Endothelial cell (in vitro differentiated cells): ENCODE measurements around the gene PTPRN. TPM values are rescaled to one million over a fixed set of nuclear protein-coding genes. Genes with fewer than 3 reads are reported as not detected.

Experiments
- DNase-seq: peaks from one replicate; pipeline ENCODE4 v3.0.0; 2021; ENCODE audit warnings: low spot score
- H3K27ac Mint-ChIP-seq: one replicate; pipeline ENCODE4 v1.8.0; 2021; ENCODE audit warnings: mixed read lengths, inconsistent platforms; ENCODE audit not compliant: unreplicated experiment
- H3K27me3 Mint-ChIP-seq: one replicate; pipeline ENCODE4 v1.8.0; 2021; ENCODE audit warnings: mild to moderate bottlenecking, moderate library complexity, mixed read lengths, inconsistent platforms; ENCODE audit not compliant: unreplicated experiment
- H3K36me3 Mint-ChIP-seq: one replicate; pipeline ENCODE4 v1.8.0; 2021; ENCODE audit warnings: mild to moderate bottlenecking, low read depth, mixed read lengths, inconsistent platforms; ENCODE audit not compliant: unreplicated experiment
- H3K4me1 Mint-ChIP-seq: one replicate; pipeline ENCODE4 v1.8.0; 2021; ENCODE audit warnings: mild to moderate bottlenecking, mixed read lengths, inconsistent platforms; ENCODE audit not compliant: unreplicated experiment
- H3K4me3 Mint-ChIP-seq: one replicate; pipeline ENCODE4 v1.8.0; 2021; ENCODE audit warnings: mild to moderate bottlenecking, mixed read lengths, inconsistent platforms; ENCODE audit not compliant: unreplicated experiment
- H3K9me3 Mint-ChIP-seq: one replicate; pipeline ENCODE4 v1.8.0; 2021; ENCODE audit warnings: mixed read lengths, inconsistent platforms; ENCODE audit not compliant: unreplicated experiment
- CTCF ChIP-seq: fragments of 200-600 bp; sonication (generic); IDR thresholded peaks from one replicate; pipeline ENCODE4 v1.5.0; 2021; ENCODE audit warnings: antibody characterized with exemption; ENCODE audit not compliant: unreplicated experiment
- total RNA-seq: library from RNA; stranded (reverse); fragmentation: NEBNext Ultra II Directional; extraction: Animal tissue kit (Norgen Biotek cat#: 25700); gene quantifications from one replicate; pipeline ENCODE4 v1.2.1, GENCODE V29; 2021; ENCODE audit not compliant: unreplicated experiment

PTPRN gene
- total RNA-seq, 1 donor from 2014 or later, result 1.1 TPM

DNA sequence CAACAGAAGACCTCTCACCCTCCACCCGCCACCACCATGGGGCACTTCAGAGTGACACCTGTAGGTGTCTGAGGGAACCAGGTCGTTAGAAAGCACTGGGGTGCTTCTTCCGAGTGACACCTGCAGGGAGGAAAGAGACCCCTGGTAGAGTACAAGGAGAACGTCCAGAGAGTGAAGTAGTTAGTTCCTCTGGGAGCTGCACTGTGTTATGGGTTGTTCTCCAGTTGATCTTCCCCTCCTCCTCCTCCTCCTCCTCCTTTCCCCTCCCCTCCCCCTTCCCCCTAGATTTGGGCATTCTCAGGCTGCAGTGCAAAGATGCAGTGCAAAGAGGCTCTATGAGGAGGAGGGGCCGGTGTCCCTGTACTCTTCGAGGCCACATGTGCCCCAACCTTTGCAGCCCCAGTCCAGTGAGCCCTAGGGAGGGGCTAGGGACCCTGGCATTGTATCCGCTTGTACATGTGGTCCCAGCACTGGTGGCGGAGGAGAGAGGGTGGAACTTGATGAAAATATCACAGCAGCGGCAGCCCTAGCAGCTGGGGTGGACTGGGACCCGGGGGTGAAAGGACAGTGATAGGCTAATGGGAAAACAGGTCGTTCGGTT is 29.2 kb downstream of the PTPRN start:
- DNase-seq, result no peak
- H3K4me3 Mint-ChIP-seq, result peak overlapping the region; percentile 91
- H3K27ac Mint-ChIP-seq, result peak overlapping the region; percentile 96
- peaks cover 19% of the 10 kb centered on the region for H3K36me3 Mint-ChIP-seq
- H3K27me3 Mint-ChIP-seq, result peaks cover 15% of the 10 kb centered on the region
- no peak for TF ChIP-seq CTCF
- H3K9me3 Mint-ChIP-seq, result no peaks in the 10 kb centered on the region
- peaks cover 21% of the 10 kb centered on the region for H3K4me1 Mint-ChIP-seq

DNA sequence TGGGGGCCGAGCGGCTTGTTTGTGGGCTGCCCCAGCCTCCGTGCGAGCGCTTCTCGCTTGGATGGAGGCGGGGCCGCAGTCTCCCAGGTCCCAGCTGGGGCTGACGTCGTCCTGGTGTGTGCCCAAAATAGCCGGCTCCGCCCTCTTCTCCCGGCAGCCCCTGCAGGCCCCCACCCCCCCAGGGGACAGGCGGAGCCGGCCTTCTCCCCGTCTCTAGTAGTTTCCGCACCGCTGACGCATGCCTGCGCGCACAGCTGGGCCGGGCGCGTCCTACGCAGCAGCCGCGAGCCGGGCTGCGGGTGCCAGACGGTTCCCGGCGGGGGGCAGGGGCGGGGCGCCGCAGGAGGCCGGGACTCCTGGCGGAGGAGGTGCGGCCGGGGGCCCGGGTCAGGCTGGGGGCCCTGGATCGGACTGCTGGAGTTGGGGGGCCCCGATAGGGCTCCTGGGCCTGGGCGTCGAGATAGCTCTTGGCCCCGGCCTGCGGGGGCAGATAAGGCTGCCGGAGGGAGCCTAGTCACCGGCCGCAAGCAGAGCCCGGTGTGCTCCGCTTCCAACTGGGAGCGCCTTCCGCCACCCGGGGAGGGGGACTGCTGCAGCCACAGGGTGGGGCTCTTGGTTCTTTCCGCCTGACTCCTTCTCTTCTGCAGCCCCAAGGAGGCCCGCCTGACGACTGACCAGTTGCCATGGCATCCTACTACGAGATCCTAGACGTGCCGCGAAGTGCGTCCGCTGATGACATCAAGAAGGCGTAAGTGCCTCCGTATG is 29.9 kb downstream of the PTPRN start, which contains the start of gene DNAJB2:
Gene DNAJB2, plus strand, starts transcription at position 216 of the 765 bp plus-strand sequence. Its CDS starts 468 bp downstream, at position 684.
- Mint-ChIP-seq H3K4me1 (peaks cover 26% of the 10 kb centered on the region), H3K36me3 (peaks cover 19% of the 10 kb centered on the region), H3K9me3 (no peaks in the 10 kb centered on the region), H3K27ac (peak within 1 kb of the TSS; percentile 96), H3K4me3 (peak within 1 kb of the TSS; percentile 91), H3K27me3 (peaks cover 15% of the 10 kb centered on the region)
- peak; percentile 95 for DNase-seq
- TF ChIP-seq CTCF, result no peak

- H3K4me3 Mint-ChIP-seq, result peak overlapping the region; percentile 90
- peak overlapping the region; percentile 95 for H3K27ac Mint-ChIP-seq
- no peak for DNase-seq
- H3K9me3 Mint-ChIP-seq, result no peaks in the 10 kb centered on the region
- H3K27me3 Mint-ChIP-seq, result peaks cover 15% of the 10 kb centered on the region
- TF ChIP-seq CTCF, result no peak
- peaks cover 26% of the 10 kb centered on the region for H3K4me1 Mint-ChIP-seq
- peaks cover 17% of the 10 kb centered on the region for H3K36me3 Mint-ChIP-seq
Observed at GRCh38 chr2:219278655-219279150, 30.5 kb downstream of the PTPRN start.

DNA sequence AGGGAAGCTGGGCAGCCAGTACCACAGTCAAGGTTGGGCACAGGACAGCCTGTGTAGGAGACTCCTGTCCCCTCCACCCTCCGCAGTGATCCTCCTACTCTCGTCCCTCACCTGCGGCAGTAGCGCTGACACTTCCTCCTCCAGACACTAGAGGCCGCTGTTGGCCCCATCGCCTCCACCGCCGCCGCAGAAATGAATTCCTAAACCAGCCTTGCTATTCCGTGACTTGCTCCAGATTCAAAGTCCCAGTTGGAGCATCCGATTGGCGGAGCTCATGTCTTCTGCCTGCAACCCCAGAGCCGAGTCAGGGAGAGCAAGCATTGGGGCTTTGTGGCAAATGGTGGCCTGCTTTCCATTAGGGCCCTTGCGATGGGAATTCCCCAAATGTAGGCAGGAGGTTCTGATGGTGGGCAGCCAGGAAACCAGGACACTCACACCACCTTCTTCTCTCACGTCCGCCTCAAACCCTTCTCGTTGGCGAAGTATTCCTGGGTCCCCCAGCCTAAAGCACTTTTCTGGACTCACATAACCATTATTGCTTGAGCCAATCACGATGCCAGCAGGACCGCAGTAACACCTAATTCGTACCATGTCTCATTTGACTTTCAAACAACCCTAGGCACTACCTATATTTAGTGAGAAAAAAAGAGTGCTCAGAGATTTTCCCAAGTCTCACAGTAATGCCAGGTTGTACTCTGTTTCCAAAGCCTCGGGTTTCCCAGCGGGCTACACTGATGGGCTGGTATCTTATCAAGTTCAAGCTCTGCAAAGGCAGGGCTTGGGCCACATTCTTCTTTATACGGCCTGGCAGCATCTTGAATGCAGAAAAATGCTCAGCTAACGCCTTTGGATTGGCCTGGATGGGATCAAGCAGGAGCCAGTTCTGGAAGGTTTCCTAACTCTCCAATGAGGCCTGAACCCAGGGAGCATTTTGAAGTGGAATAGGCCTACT is 31.2 kb downstream of the PTPRN start:
- TF ChIP-seq CTCF, result peak; percentile 95
- Mint-ChIP-seq H3K27me3 (peaks cover 15% of the 10 kb centered on the region), H3K4me1 (peaks cover 26% of the 10 kb centered on the region), H3K4me3 (peak overlapping the region; percentile 90), H3K36me3 (peaks cover 12% of the 10 kb centered on the region), H3K9me3 (no peaks in the 10 kb centered on the region), H3K27ac (peak overlapping the region; percentile 95)
- peak; percentile 79 for DNase-seq
